Neural progenitor cell (in vitro differentiated cells): ENCODE results near the gene SYT1.

Experiments used
- CTCF ChIP-seq: fragments of 200-600 bp; sonication (generic); IDR thresholded peaks from 2 replicates; pipeline ENCODE4 v1.5.1; 2017; ENCODE audit warnings: antibody characterized with exemption, mild to moderate bottlenecking
- EZH2 ChIP-seq: fragments of 200-600 bp; sonication (generic); IDR thresholded peaks from 2 replicates; pipeline ENCODE4 v1.6.1; 2017; ENCODE audit warnings: antibody characterized with exemption, mild to moderate bottlenecking, moderate library complexity
- EZH2phosphoT487 ChIP-seq: fragments of 200-600 bp; sonication (generic); IDR thresholded peaks from 2 replicates; pipeline ENCODE4 v1.6.1; 2017; ENCODE audit warnings: antibody characterized with exemption

- no peak for TF ChIP-seq CTCF
- TF ChIP-seq EZH2phosphoT487, result no peak
- TF ChIP-seq EZH2, result no peak
These were observed 437.7 kb downstream of the SYT1 start for GRCh38 chr12:79302162-79302814.
